Neural crest cell (in vitro differentiated cells): ENCODE measurements around the gene PACSIN1. TPM values are rescaled to one million over a fixed set of nuclear protein-coding genes. Genes with fewer than 3 reads are reported as not detected.

Experiments
- DNase-seq: peaks from one replicate; pipeline ENCODE4 v3.0.0; 2021; ENCODE audit warnings: low read depth, mixed read lengths, low spot score
- H3K27ac Mint-ChIP-seq: one replicate; pipeline ENCODE4 v1.8.0; 2021; ENCODE audit warnings: mild to moderate bottlenecking, mixed read lengths; ENCODE audit not compliant: unreplicated experiment
- H3K27me3 Mint-ChIP-seq: 2 replicates; pipeline ENCODE4 v1.8.0; 2021; ENCODE audit warnings: low read depth, mild to moderate bottlenecking, mixed read lengths
- H3K36me3 Mint-ChIP-seq: 2 replicates; pipeline ENCODE4 v1.8.0; 2021; ENCODE audit warnings: low read depth, mild to moderate bottlenecking, mixed read lengths
- H3K4me1 Mint-ChIP-seq: 2 replicates; pipeline ENCODE4 v1.8.0; 2021; ENCODE audit warnings: mixed read lengths
- H3K4me3 Mint-ChIP-seq: one replicate; pipeline ENCODE4 v1.8.0; 2021; ENCODE audit warnings: mild to moderate bottlenecking, mixed read lengths
- H3K9me3 Mint-ChIP-seq: 2 replicates; pipeline ENCODE4 v1.8.0; 2021; ENCODE audit warnings: mixed read lengths
- CTCF ChIP-seq: fragments of 200-600 bp; sonication (generic); conservative IDR thresholded peaks from 2 replicates; pipeline ENCODE4 v1.5.0; 2021; ENCODE audit warnings: antibody characterized with exemption, mild to moderate bottlenecking
- total RNA-seq: library from RNA; stranded (reverse); gene quantifications from 2 replicates; pipeline ENCODE4 v1.2.1, GENCODE V29; 2021

Gene PACSIN1
- total RNA-seq, 1 donor from 2014 or later, result 0.44 TPM

- H3K9me3 Mint-ChIP-seq, result no peaks in the 10 kb centered on the region
- H3K27me3 Mint-ChIP-seq, result no peaks in the 10 kb centered on the region
- H3K27ac Mint-ChIP-seq, result no peak overlapping the region
- no peak for TF ChIP-seq CTCF
- H3K4me1 Mint-ChIP-seq, result peaks cover 7% of the 10 kb centered on the region
- H3K4me3 Mint-ChIP-seq, result no peak overlapping the region
- H3K36me3 Mint-ChIP-seq, result no peaks in the 10 kb centered on the region
- no peak for DNase-seq
These were observed 82.1 kb downstream of the PACSIN1 start for GRCh38 chr6:34547701-34548644.

GRCh38 chr6:34549026-34549803 lies 83.3 kb downstream of the PACSIN1 start:
- Mint-ChIP-seq H3K4me3 (no peak overlapping the region), H3K36me3 (no peaks in the 10 kb centered on the region), H3K27ac (no peak overlapping the region), H3K9me3 (no peaks in the 10 kb centered on the region), H3K27me3 (no peaks in the 10 kb centered on the region), H3K4me1 (peaks cover 7% of the 10 kb centered on the region)
- DNase-seq, result no peak
- no peak for TF ChIP-seq CTCF

GRCh38 chr6:34549804-34550202 lies 83.9 kb downstream of the PACSIN1 start:
- H3K36me3 Mint-ChIP-seq, result no peaks in the 10 kb centered on the region
- DNase-seq, result no peak
- no peak overlapping the region for H3K27ac Mint-ChIP-seq
- no peak for TF ChIP-seq CTCF
- H3K4me1 Mint-ChIP-seq, result peaks cover 7% of the 10 kb centered on the region
- H3K9me3 Mint-ChIP-seq, result no peaks in the 10 kb centered on the region
- no peak overlapping the region for H3K4me3 Mint-ChIP-seq
- H3K27me3 Mint-ChIP-seq, result no peaks in the 10 kb centered on the region

- peaks cover 7% of the 10 kb centered on the region for H3K4me1 Mint-ChIP-seq
- H3K27me3 Mint-ChIP-seq, result no peaks in the 10 kb centered on the region
- no peak for TF ChIP-seq CTCF
- no peak overlapping the region for H3K4me3 Mint-ChIP-seq
- H3K27ac Mint-ChIP-seq, result no peak overlapping the region
- no peaks in the 10 kb centered on the region for H3K36me3 Mint-ChIP-seq
- DNase-seq, result no peak
- no peaks in the 10 kb centered on the region for H3K9me3 Mint-ChIP-seq
These were observed 85.8 kb downstream of the PACSIN1 start for GRCh38 chr6:34551720-34552119.

GRCh38 chr6:34552620-34553019 lies 86.7 kb downstream of the PACSIN1 start:
- H3K27me3 Mint-ChIP-seq, result no peaks in the 10 kb centered on the region

More at GRCh38 chr6:34552620-34553019, 86.7 kb downstream of the PACSIN1 start:
- Mint-ChIP-seq H3K4me1 (peaks cover 7% of the 10 kb centered on the region), H3K36me3 (no peaks in the 10 kb centered on the region), H3K9me3 (no peaks in the 10 kb centered on the region), H3K4me3 (no peak overlapping the region), H3K27ac (no peak overlapping the region)
- no peak for DNase-seq
- no peak for TF ChIP-seq CTCF
